Smooth muscle cell (in vitro differentiated cells): ENCODE measurements around the gene VRK3. TPM values are rescaled to one million over a fixed set of nuclear protein-coding genes. Genes with fewer than 3 reads are reported as not detected.

Source experiments
- DNase-seq: peaks from one replicate; lab custom pipeline; 2025; ENCODE audit not compliant: unreplicated experiment; lab: John Stamatoyannopoulos, UW
- H2AFZ ChIP-seq: fragments of 200-600 bp; sonication (generic); 2 replicates; pipeline ENCODE4 v1.6.0; 2016; ENCODE audit warnings: antibody characterized with exemption, low read depth, mild to moderate bottlenecking
- H3F3A ChIP-seq: fragments of 200-600 bp; sonication (generic); 2 replicates; pipeline ENCODE4 v1.6.0; 2017; ENCODE audit warnings: antibody characterized with exemption, low read depth
- H3K27ac ChIP-seq: fragments of 200-600 bp; sonication (generic); 2 replicates; pipeline ENCODE4 v1.5.1; 2016; ENCODE audit warnings: low read depth, mild to moderate bottlenecking
- H3K27me3 ChIP-seq: fragments of 200-600 bp; sonication (generic); 2 replicates; pipeline ENCODE4 v1.6.1; 2016; ENCODE audit warnings: low read depth, mild to moderate bottlenecking
- H3K36me3 ChIP-seq: fragments of 200-600 bp; sonication (generic); 2 replicates; pipeline ENCODE4 v1.5.1; 2016; ENCODE audit warnings: low read depth
- H3K4me1 ChIP-seq: fragments of 200-600 bp; sonication (generic); 2 replicates; pipeline ENCODE4 v1.5.1; 2016; ENCODE audit warnings: low read depth
- H3K4me2 ChIP-seq: fragments of 200-600 bp; sonication (generic); 2 replicates; pipeline ENCODE4 v1.6.0; 2016; ENCODE audit warnings: mild to moderate bottlenecking
- H3K4me3 ChIP-seq: fragments of 200-600 bp; sonication (generic); 2 replicates; pipeline ENCODE4 v1.5.1; 2016; ENCODE audit warnings: mild to moderate bottlenecking
- H3K79me2 ChIP-seq: fragments of 200-600 bp; sonication (generic); 2 replicates; pipeline ENCODE4 v1.6.0; 2016; ENCODE audit warnings: low read depth, mild to moderate bottlenecking
- H3K9ac ChIP-seq: fragments of 200-600 bp; sonication (generic); 2 replicates; pipeline ENCODE4 v1.6.0; 2016; ENCODE audit warnings: low read depth
- H3K9me3 ChIP-seq: fragments of 200-600 bp; sonication (generic); replicated peaks from 2 replicates; pipeline ENCODE4 v1.5.1; 2016; ENCODE audit warnings: low read depth
- H4K20me1 ChIP-seq: fragments of 200-600 bp; sonication (generic); 2 replicates; pipeline ENCODE4 v1.6.0; 2016; ENCODE audit warnings: low read depth
- CTCF ChIP-seq: fragments of 200-600 bp; sonication (generic); IDR thresholded peaks from 2 replicates; pipeline ENCODE4 v1.5.1; 2017; ENCODE audit warnings: borderline replicate concordance, mild to moderate bottlenecking, antibody characterized with exemption; ENCODE audit not compliant: insufficient read depth, poor library complexity, severe bottlenecking
- WGBS: methylation state at CpG from one replicate; pipeline ENCODE4 v1.1.7; 2016; ENCODE audit warnings: low lambda C conversion rate; 5-methylcytosine and 5-hydroxymethylcytosine counted together
- polyA plus RNA-seq: library from polyadenylated mRNA; unstranded; fragments of >200 nt; fragmentation: Nextera tagmentation; extraction: Ambion mirVana; gene quantifications from 2 replicates; pipeline ENCODE4 v1.2.1, GENCODE V29; 2016
- total RNA-seq: library from RNA; depleted of rRNA; stranded (reverse); fragments of >200 nt; gene quantifications from 2 replicates; pipeline ENCODE4 v1.2.3, GENCODE V29; 2014

The VRK3 gene
- total and polyA plus RNA-seq, 2 experiments from 2014 or later = 24.6 to 41.4 TPM

- no peak overlapping the region for H3K4me3 ChIP-seq
- no peak overlapping the region for H2AFZ ChIP-seq
- no peaks in the 10 kb centered on the region for H4K20me1 ChIP-seq
- TF ChIP-seq CTCF = no peak
- 73% methylated on average over 5 of the region's 5 CpGs for WGBS
- H3K4me1 ChIP-seq = no peaks in the 10 kb centered on the region
- no peak overlapping the region for H3K4me2 ChIP-seq
- no peaks in the 10 kb centered on the region for H3K27me3 ChIP-seq
- H3K9me3 ChIP-seq = peaks cover 7% of the 10 kb centered on the region
- H3K9ac ChIP-seq = no peak overlapping the region
- no peaks in the 10 kb centered on the region for H3K36me3 ChIP-seq
- no peaks in the 10 kb centered on the region for H3F3A ChIP-seq
- DNase-seq = no peak
- no peaks in the 10 kb centered on the region for H3K79me2 ChIP-seq
- H3K27ac ChIP-seq = no peak overlapping the region
These were observed 36.5 kb upstream of the VRK3 start for GRCh38 chr19:50061650-50062049.

GRCh38 chr19:50060107-50060506, 34.9 kb upstream of the VRK3 start:
- H3K27me3 ChIP-seq = no peaks in the 10 kb centered on the region
- H3K79me2 ChIP-seq = no peaks in the 10 kb centered on the region
- no peaks in the 10 kb centered on the region for H3F3A ChIP-seq
- no peaks in the 10 kb centered on the region for H3K36me3 ChIP-seq
- 79% methylated on average over 15 of the region's 15 CpGs for WGBS
- no peak overlapping the region for H3K9ac ChIP-seq
- H3K27ac ChIP-seq = no peak overlapping the region
- DNase-seq = no peak
- H4K20me1 ChIP-seq = no peaks in the 10 kb centered on the region
- TF ChIP-seq CTCF = no peak
- H3K9me3 ChIP-seq = peaks cover 7% of the 10 kb centered on the region
- no peak overlapping the region for H3K4me3 ChIP-seq
- H3K4me2 ChIP-seq = no peak overlapping the region
- H2AFZ ChIP-seq = no peak overlapping the region
- no peaks in the 10 kb centered on the region for H3K4me1 ChIP-seq

GRCh38 chr19:50059045-50059444, 33.9 kb upstream of the VRK3 start:
- Histone ChIP-seq H3K9me3 (peaks cover 7% of the 10 kb centered on the region), H3K36me3 (no peaks in the 10 kb centered on the region), H3F3A (no peaks in the 10 kb centered on the region), H2AFZ (no peak overlapping the region), H3K4me1 (no peaks in the 10 kb centered on the region), H3K27ac (no peak overlapping the region), H3K79me2 (no peaks in the 10 kb centered on the region), H4K20me1 (no peaks in the 10 kb centered on the region), H3K4me2 (no peak overlapping the region), H3K27me3 (no peaks in the 10 kb centered on the region), H3K4me3 (no peak overlapping the region), H3K9ac (no peak overlapping the region)
- no peak for DNase-seq
- TF ChIP-seq CTCF = no peak
- WGBS = 82% methylated on average over 6 of the region's 6 CpGs

- Histone ChIP-seq H3K4me2 (no peak overlapping the region), H3K27ac (no peak overlapping the region), H3F3A (no peaks in the 10 kb centered on the region), H3K36me3 (no peaks in the 10 kb centered on the region), H4K20me1 (no peaks in the 10 kb centered on the region), H3K4me1 (no peaks in the 10 kb centered on the region), H3K79me2 (no peaks in the 10 kb centered on the region), H3K4me3 (no peak overlapping the region), H3K9ac (no peak overlapping the region), H2AFZ (no peak overlapping the region), H3K27me3 (no peaks in the 10 kb centered on the region), H3K9me3 (peaks cover 7% of the 10 kb centered on the region)
- 78% methylated on average over 2 of the region's 2 CpGs for WGBS
- no peak for TF ChIP-seq CTCF
- no peak for DNase-seq
These were observed 33.3 kb upstream of the VRK3 start for GRCh38 chr19:50058425-50058824.
